Breast epithelium (tissue), 3 donors: Measurements from ENCODE around the gene DLX6.
"Not testable (repeated sequence)": the region's sequence is repeated elsewhere in the genome, so short reads cannot be mapped to it uniquely, and the experiment has no call there.

Experiments used
- CTCF ChIP-seq, 3 donors: fragments of 450-650 bp; IDR thresholded peaks; one replicate each; pipeline ENCODE4 v1.5.1; 2016 to 2017; ENCODE audit warnings: antibody characterized with exemption in 3 of 3, mild to moderate bottlenecking in 3 of 3, moderate library complexity in 3 of 3
- POLR2A ChIP-seq: fragments of 450-650 bp; IDR thresholded peaks from one replicate; pipeline ENCODE4 v1.6.1; 2016; ENCODE audit warnings: antibody characterized with exemption, mild to moderate bottlenecking, moderate library complexity

- not testable (repeated sequence) for TF ChIP-seq POLR2A; CTCF (IDR thresholded peaks at IDR 0.05)
Measured at GRCh38 chr7:97034213-97034852, 29.0 kb downstream of the DLX6 start.
